K562 (cell line): Measurements from ENCODE around the gene RBMS1. TPM values are rescaled to one million over a fixed set of nuclear protein-coding genes. Genes with fewer than 3 reads are reported as not detected.

Experiments
- ATAC-seq: fragments of 200-7000 bp; cut with Tn5 transposase; 3 replicates; pipeline ENCODE4 v1.9.1; 2020; ENCODE audit warnings: moderate library complexity
- BruUV-seq: library from RNA; stranded (reverse); fragments of 400-500 nt; replicated peaks from 2 replicates; lab custom pipeline; 2021; lab: Mats Ljungman, UMichigan
- CTCF ChIA-PET: fragments of 300-600 bp; formaldehyde crosslinking; extraction: SDS; loops from one replicate; lab custom pipeline; 2021; ENCODE audit warnings: low intra/inter-chr PET ratio; lab: Yijun Ruan, JAX
- POLR2A ChIA-PET: fragments of 300-600, 350-650 bp; sonication (Branson Sonifier 250); formaldehyde crosslinking; extraction: SDS; loops from one replicate; lab custom pipeline; 2021; ENCODE audit warnings: antibody characterized with exemption, inconsistent platforms; lab: Yijun Ruan, JAX
- DNase-seq, 4 experiments: peaks; one replicate each; pipeline versions ENCODE4 v3.0.0 to v3.0.0-alpha.2; 2011 to 2018; ENCODE audit warnings: low spot score in 3 of 4, mixed read lengths in 3 of 4; ENCODE audit errors: extremely low read depth in 1 of 4
- FAIRE-seq: peaks from 2 replicates; lab custom pipeline; 2011; peaks lifted over from hg19 to GRCh38; lab: Jason Lieb, UNC
- H2AFZ ChIP-seq: 2 replicates; pipeline ENCODE4 v1.6.0; 2011; ENCODE audit warnings: low read depth, low read length, control low read depth, inconsistent platforms
- H3K27ac ChIP-seq: fragments of 200-600 bp; 3 replicates; pipeline ENCODE4 v1.8.0; 2011; ENCODE audit warnings: low read depth, mild to moderate bottlenecking, control low read depth, inconsistent platforms, low read length, moderate library complexity, mixed read lengths; ENCODE audit errors: extremely low read depth
- H3K27me3 ChIP-seq, 2 experiments: fragments of 300-600 bp in 1 of 2; 2 replicates in 1 of 2; 3 replicates in 1 of 2; pipeline versions ENCODE4 v1.6.0 to v1.8.0; 2011; ENCODE audit warnings: inconsistent platforms in 2 of 2, low read length in 2 of 2, mild to moderate bottlenecking in 1 of 2, mixed read lengths in 1 of 2, moderate library complexity in 1 of 2; ENCODE audit not compliant: control insufficient read depth in 2 of 2, insufficient read depth in 2 of 2
- H3K36me3 ChIP-seq: fragments of 300-600 bp; 3 replicates; pipeline ENCODE4 v1.8.0; 2011; ENCODE audit warnings: mild to moderate bottlenecking, low read length, inconsistent platforms; ENCODE audit not compliant: control insufficient read depth, insufficient read depth
- H3K4me1 ChIP-seq, 2 experiments: fragments of 200-600 bp in 1 of 2; replicated peaks in 1 of 2; 2 replicates in 1 of 2; 3 replicates in 1 of 2; pipeline versions ENCODE4 v1.5.1 to v1.8.0; 2011; ENCODE audit warnings: inconsistent platforms in 2 of 2, low read length in 2 of 2, mild to moderate bottlenecking in 1 of 2, mixed read lengths in 1 of 2, moderate library complexity in 1 of 2; ENCODE audit not compliant: control insufficient read depth in 2 of 2, insufficient read depth in 2 of 2
- H3K4me2 ChIP-seq: 2 replicates; pipeline ENCODE4 v1.6.1; 2011; ENCODE audit warnings: low read length, control low read depth, inconsistent platforms, mixed read lengths; ENCODE audit not compliant: insufficient read depth
- H3K4me3 ChIP-seq: fragments of 200-600 bp; sonication (generic), shearing (Covaris generic); 2 replicates; pipeline ENCODE4 v1.5.1; 2016; ENCODE audit warnings: control low read depth, inconsistent platforms
- H3K79me2 ChIP-seq: fragments of 200-600 bp; 3 replicates; pipeline ENCODE4 v1.8.0; 2011; ENCODE audit warnings: low read length, inconsistent platforms; ENCODE audit not compliant: control insufficient read depth, insufficient read depth
- H3K9ac ChIP-seq, 2 experiments: 2 replicates each; pipeline versions ENCODE4 v1.6.0 to v1.6.1; 2011; ENCODE audit warnings: low read depth in 2 of 2, low read length in 2 of 2, control low read depth in 1 of 2, inconsistent platforms in 1 of 2, mild to moderate bottlenecking in 1 of 2, mixed read lengths in 1 of 2; ENCODE audit not compliant: insufficient read depth in 1 of 2
- H3K9me1 ChIP-seq: one replicate; pipeline ENCODE4 v1.6.0; 2011; ENCODE audit warnings: inconsistent platforms, mild to moderate bottlenecking, low read length, moderate library complexity; ENCODE audit not compliant: control insufficient read depth, insufficient read depth
- H3K9me3 ChIP-seq: replicated peaks from 2 replicates; pipeline ENCODE4 v1.5.1; 2011; ENCODE audit warnings: low read depth, low read length, inconsistent platforms; ENCODE audit not compliant: control insufficient read depth, insufficient read depth
- H4K20me1 ChIP-seq: replicated peaks from 2 replicates; pipeline ENCODE4 v1.6.1; 2011; ENCODE audit warnings: low read length, inconsistent platforms, mixed read lengths; ENCODE audit not compliant: control insufficient read depth, insufficient read depth
- ARID1B ChIP-seq: fragments of 450-650 bp; IDR thresholded peaks from 2 replicates; pipeline ENCODE4 v1.6.1; 2016; ENCODE audit warnings: antibody characterized with exemption, mild to moderate bottlenecking, inconsistent platforms
- CTBP1 ChIP-seq: fragments of 450-650 bp; IDR thresholded peaks from 2 replicates; pipeline ENCODE4 v1.6.1; 2016; ENCODE audit warnings: borderline replicate concordance
- GABPA ChIP-seq: fragments of 200-800 bp; sonication (Bioruptor generic); conservative IDR thresholded peaks from 2 replicates; pipeline ENCODE4 v1.6.1; 2016; ENCODE audit warnings: low read depth, missing genetic modification characterization, missing compliant biosample characterization
- PHF8 ChIP-seq: fragments of 200-600 bp; sonication (generic); IDR thresholded peaks from 2 replicates; pipeline ENCODE4 v1.6.1; 2012; ENCODE audit warnings: mixed run types, mild to moderate bottlenecking, inconsistent platforms, low read length, moderate library complexity, borderline replicate concordance
- RERE ChIP-seq: sonication (generic); formaldehyde crosslinking; IDR thresholded peaks from 2 replicates; pipeline ENCODE4 v1.8.0; 2023; ENCODE audit warnings: missing genetic modification reagents, mild to moderate bottlenecking, borderline replicate concordance
- YY1 ChIP-seq, 3 experiments: IDR thresholded peaks; 2 replicates each; pipeline ENCODE4 v1.6.1; 2011; ENCODE audit warnings: low read length in 2 of 3, mild to moderate bottlenecking in 2 of 3, moderate library complexity in 2 of 3, borderline replicate concordance in 1 of 3, control low read depth in 1 of 3, low read depth in 1 of 3; ENCODE audit not compliant: insufficient read depth in 3 of 3, insufficient replicate concordance in 2 of 3, control insufficient read depth in 1 of 3, insufficient read length in 1 of 3; ENCODE audit errors: extremely low read depth in 1 of 3
- WGBS: fragments of 100-300 bp; shearing (Covaris generic); methylation state at CpG from one replicate; pipeline ENCODE4 v1.1.6; 2016; ENCODE audit warnings: low coverage, mixed read lengths; ENCODE audit not compliant: insufficient coverage; ENCODE audit errors: missing lambda C conversion rate; 5-methylcytosine and 5-hydroxymethylcytosine counted together
- in situ Hi-C: fragments of 300-500 bp; cut with MboI; formaldehyde crosslinking; loops from 4 replicates; pipeline ENCODE4 v1.15.0; 2018; ENCODE audit warnings: inconsistent platforms, mixed read lengths
- intact Hi-C: fragments of 100-400 bp; cut with micrococcal nuclease; formaldehyde crosslinking; loops from 2 replicates; pipeline ENCODE4 v1.14.2; 2022
- polyA plus RNA-seq, 8 experiments: library from polyadenylated mRNA; depleted of rRNA in 4 of 8; stranded (reverse) in 5 of 8; unstranded in 3 of 8; fragments of >200 nt; fragmentation: Nextera tagmentation in 2 of 8; fragmentation: Illumina TruSeq in 1 of 8; extraction: Ambion mirVana in 2 of 8; extraction: Trizol in 1 of 8; gene quantifications; 2 replicates each; pipeline versions ENCODE4 v1.2.1 to v1.2.3, GENCODE V29; 2011 to 2014; ENCODE audit warnings: inconsistent platforms in 1 of 8, missing spikeins in 1 of 8
- total RNA-seq, 7 experiments: library from RNA; depleted of rRNA in 6 of 7; stranded (reverse); fragments of >200 nt in 6 of 7; fragmentation: Illumina TruSeq in 2 of 7; extraction: Trizol in 2 of 7; gene quantifications; 2 replicates each; pipeline versions ENCODE4 v1.2.1 to v1.2.3, GENCODE V29; 2011 to 2021; ENCODE audit warnings: low replicate concordance in 1 of 7

The RBMS1 gene
- total and polyA plus RNA-seq, 9 of the 15 experiments (the other 6 are each of a cell fraction or from before 2014, with no cell fraction given): 0.04 to 0.31 (median 0.09) TPM; not detected in 6

DNA sequence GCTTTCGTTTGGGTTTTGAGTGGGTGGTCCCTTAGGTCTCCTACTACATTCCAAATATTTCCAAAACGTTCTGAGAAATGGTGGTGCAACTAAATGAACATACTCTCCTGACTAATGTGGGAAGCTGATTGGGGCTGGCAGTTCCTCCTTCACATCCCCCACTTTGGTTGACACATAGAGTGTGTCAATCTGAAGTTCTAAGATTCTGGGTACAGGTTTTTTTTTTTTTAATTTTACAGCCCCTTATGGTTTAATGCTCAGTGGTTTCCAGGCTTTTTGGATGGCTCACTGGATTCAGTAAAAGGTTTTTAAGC is 235.2 kb downstream of the RBMS1 start (continued):
- TF ChIP-seq RERE (no peak), PHF8 (no peak), CTBP1 (no peak)
- TF ChIP-seq, all 486 proteins: peak for 0

- 0 out of 2 replicates have a peak, but pooled peaks have one; percentile 14 for TF ChIP-seq GABPA (tag)
- TF ChIP-seq ARID1B: no peak
- peak in 2 of 3 experiments; percentile 27 to 73 for TF ChIP-seq YY1 (IDR thresholded peaks at IDR 0.05; ENCODE audit: borderline replicate concordance in 1 of 3, control insufficient read depth in 1 of 3, extremely low read depth in 1 of 3, insufficient read depth in 3 of 3, insufficient read length in 1 of 3, insufficient replicate concordance in 2 of 3, low read depth in 1 of 3, low read length in 2 of 3)
- Histone ChIP-seq H3K4me1 (no peaks in the 10 kb centered on the region), H4K20me1 (no peaks in the 10 kb centered on the region), H3K9me3 (no peaks in the 10 kb centered on the region), H3K27ac (no peak overlapping the region), H3K4me2 (peak overlapping the region; percentile 36; the same call in 1 of the 2 replicates), H3K9me1 (no peaks in the 10 kb centered on the region), H3K27me3 (no peaks in the 10 kb centered on the region), H3K36me3 (no peaks in the 10 kb centered on the region), H3K4me3 (no peak overlapping the region), H2AFZ (peak overlapping the region; percentile 60; the same call in 1 of the 2 replicates), H3K79me2 (no peaks in the 10 kb centered on the region), H3K9ac (no peak overlapping the region)
- in situ Hi-C loops: no loop called here
- ATAC-seq (peak; percentile 51; the same call in 1 of the 3 replicates), FAIRE-seq (no peak), DNase-seq (no peak)
- intact Hi-C loops: no loop called here
- ChIA-PET CTCF (no interaction called here), POLR2A (no interaction called here)
- BruUV-seq: no TSS peak
- 3% methylated on average over 12 of the region's 12 CpGs for WGBS
These were observed 235.7 kb downstream of the RBMS1 start for GRCh38 chr2:160257743-160258491.
